Glutamatergic neuron (in vitro differentiated cells): ENCODE data around the gene IPO9. TPM values are rescaled to one million over a fixed set of nuclear protein-coding genes. Genes with fewer than 3 reads are reported as not detected.

Experiments
- DNase-seq: peaks from one replicate; pipeline ENCODE4 v3.0.0; 2022
- H3K27ac Mint-ChIP-seq: one replicate; pipeline ENCODE4 v1.8.0; 2020; ENCODE audit warnings: mild to moderate bottlenecking, mixed read lengths, inconsistent platforms; ENCODE audit not compliant: unreplicated experiment
- H3K27me3 Mint-ChIP-seq: one replicate; pipeline ENCODE4 v1.8.0; 2020; ENCODE audit warnings: mild to moderate bottlenecking, moderate library complexity, mixed read lengths, inconsistent platforms; ENCODE audit not compliant: unreplicated experiment
- H3K36me3 Mint-ChIP-seq: one replicate; pipeline ENCODE4 v1.8.0; 2020; ENCODE audit warnings: mild to moderate bottlenecking, mixed read lengths, inconsistent platforms; ENCODE audit not compliant: unreplicated experiment
- H3K4me1 Mint-ChIP-seq: one replicate; pipeline ENCODE4 v1.8.0; 2020; ENCODE audit warnings: mild to moderate bottlenecking, low read depth, mixed read lengths, inconsistent platforms; ENCODE audit not compliant: unreplicated experiment
- H3K4me3 Mint-ChIP-seq: one replicate; pipeline ENCODE4 v1.8.0; 2020; ENCODE audit warnings: mild to moderate bottlenecking, mixed read lengths, inconsistent platforms; ENCODE audit not compliant: unreplicated experiment
- H3K9me3 Mint-ChIP-seq: one replicate; pipeline ENCODE4 v1.8.0; 2020; ENCODE audit warnings: mild to moderate bottlenecking, moderate library complexity, mixed read lengths, inconsistent platforms; ENCODE audit not compliant: unreplicated experiment
- total RNA-seq: library from RNA; stranded (reverse); fragmentation: NEBNext Ultra II Directional; extraction: Animal tissue kit (Norgen Biotek cat#: 25700); gene quantifications from one replicate; pipeline ENCODE4 v1.2.1, GENCODE V29; 2021; ENCODE audit not compliant: unreplicated experiment
- TF ChIP-seq, protein P1 (sequence below): fragments of 200-600 bp; sonication (generic); IDR thresholded peaks from one replicate; pipeline ENCODE4 v1.5.0; 2021; ENCODE audit not compliant: partially characterized antibody, unreplicated experiment

The IPO9 gene
- total RNA-seq, 1 donor from 2014 or later: 97.8 TPM

DNA sequence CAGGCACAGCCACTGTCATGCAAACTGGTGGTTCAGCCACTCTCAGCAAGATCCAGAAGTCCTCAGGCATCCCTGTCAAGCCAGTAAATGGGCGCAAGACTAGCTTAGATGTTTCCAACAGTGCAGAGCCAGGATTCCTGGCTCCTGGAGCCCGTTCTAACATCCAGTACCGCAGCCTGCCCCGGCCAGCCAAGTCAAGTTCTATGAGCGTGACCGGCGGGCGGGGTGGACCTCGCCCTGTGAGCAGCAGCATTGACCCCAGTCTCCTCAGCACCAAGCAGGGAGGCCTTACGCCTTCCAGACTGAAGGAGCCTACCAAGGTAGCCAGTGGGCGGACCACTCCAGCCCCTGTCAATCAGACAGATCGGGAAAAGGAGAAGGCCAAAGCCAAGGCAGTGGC is 46.6 kb upstream of the IPO9 start:
- H3K27me3 Mint-ChIP-seq: peaks cover 6% of the 10 kb centered on the region
- no peak overlapping the region for H3K27ac Mint-ChIP-seq
- TF ChIP-seq, protein P1, sequence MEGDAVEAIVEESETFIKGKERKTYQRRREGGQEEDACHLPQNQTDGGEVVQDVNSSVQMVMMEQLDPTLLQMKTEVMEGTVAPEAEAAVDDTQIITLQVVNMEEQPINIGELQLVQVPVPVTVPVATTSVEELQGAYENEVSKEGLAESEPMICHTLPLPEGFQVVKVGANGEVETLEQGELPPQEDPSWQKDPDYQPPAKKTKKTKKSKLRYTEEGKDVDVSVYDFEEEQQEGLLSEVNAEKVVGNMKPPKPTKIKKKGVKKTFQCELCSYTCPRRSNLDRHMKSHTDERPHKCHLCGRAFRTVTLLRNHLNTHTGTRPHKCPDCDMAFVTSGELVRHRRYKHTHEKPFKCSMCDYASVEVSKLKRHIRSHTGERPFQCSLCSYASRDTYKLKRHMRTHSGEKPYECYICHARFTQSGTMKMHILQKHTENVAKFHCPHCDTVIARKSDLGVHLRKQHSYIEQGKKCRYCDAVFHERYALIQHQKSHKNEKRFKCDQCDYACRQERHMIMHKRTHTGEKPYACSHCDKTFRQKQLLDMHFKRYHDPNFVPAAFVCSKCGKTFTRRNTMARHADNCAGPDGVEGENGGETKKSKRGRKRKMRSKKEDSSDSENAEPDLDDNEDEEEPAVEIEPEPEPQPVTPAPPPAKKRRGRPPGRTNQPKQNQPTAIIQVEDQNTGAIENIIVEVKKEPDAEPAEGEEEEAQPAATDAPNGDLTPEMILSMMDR: no peak
- peaks cover 19% of the 10 kb centered on the region for H3K36me3 Mint-ChIP-seq
- no peaks in the 10 kb centered on the region for H3K4me1 Mint-ChIP-seq
- H3K4me3 Mint-ChIP-seq: no peak overlapping the region
- no peak for DNase-seq
- peaks cover 10% of the 10 kb centered on the region for H3K9me3 Mint-ChIP-seq

DNA sequence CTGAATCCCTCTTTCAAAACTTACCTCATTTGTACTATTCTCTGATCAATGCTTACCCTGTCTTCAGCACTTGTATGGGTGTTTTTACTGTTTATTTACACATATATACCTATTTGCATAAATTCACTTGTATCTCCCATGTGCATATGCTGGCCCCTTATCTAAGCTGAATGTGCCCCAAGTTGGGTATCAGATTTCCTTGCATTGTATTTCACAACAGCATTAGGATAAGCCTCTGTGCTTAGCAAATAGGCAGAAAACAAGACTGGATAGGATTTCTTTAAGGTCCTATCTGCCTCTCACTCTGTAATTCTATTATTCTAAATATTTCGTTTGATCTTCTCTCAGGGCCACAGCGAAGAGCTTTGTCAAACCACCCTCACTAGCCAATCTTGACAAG is 45.9 kb upstream of the IPO9 start:
- Mint-ChIP-seq H3K36me3 (peaks cover 19% of the 10 kb centered on the region), H3K27me3 (peaks cover 6% of the 10 kb centered on the region), H3K4me1 (no peaks in the 10 kb centered on the region), H3K9me3 (peaks cover 11% of the 10 kb centered on the region), H3K27ac (no peak overlapping the region), H3K4me3 (no peak overlapping the region)
- TF ChIP-seq, protein P1: no peak
- DNase-seq: no peak

GRCh38 chr1:201783572-201783971 is 45.4 kb upstream of the IPO9 start:
- peaks cover 19% of the 10 kb centered on the region for H3K36me3 Mint-ChIP-seq
- H3K4me1 Mint-ChIP-seq: no peaks in the 10 kb centered on the region
- no peak overlapping the region for H3K4me3 Mint-ChIP-seq
- H3K27ac Mint-ChIP-seq: no peak overlapping the region
- TF ChIP-seq, protein P1: no peak
- peaks cover 6% of the 10 kb centered on the region for H3K27me3 Mint-ChIP-seq
- DNase-seq: no peak
- peaks cover 11% of the 10 kb centered on the region for H3K9me3 Mint-ChIP-seq

DNA sequence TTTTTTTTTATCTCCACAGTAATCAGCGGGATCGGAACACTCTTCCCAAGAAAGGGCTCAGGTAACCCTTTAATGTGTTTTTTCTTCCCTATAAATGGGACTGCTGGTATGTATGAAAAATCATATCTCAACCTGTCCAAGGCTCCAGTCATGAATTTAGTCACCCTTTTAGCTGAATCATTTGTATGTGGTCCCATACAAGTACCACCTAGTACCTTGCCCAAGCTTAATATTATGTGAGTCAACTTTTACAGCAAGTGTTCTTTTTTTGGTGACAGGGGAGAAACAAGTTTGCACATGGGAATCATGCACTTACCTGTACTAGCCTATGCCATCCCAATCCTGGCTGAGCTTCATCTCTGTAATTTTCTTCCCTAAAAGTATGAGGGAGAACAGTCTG is 43.7 kb upstream of the IPO9 start:
- Mint-ChIP-seq H3K27me3 (peaks cover 8% of the 10 kb centered on the region), H3K36me3 (peaks cover 28% of the 10 kb centered on the region), H3K4me1 (no peaks in the 10 kb centered on the region), H3K27ac (no peak overlapping the region), H3K9me3 (peaks cover 13% of the 10 kb centered on the region), H3K4me3 (no peak overlapping the region)
- DNase-seq: no peak
- TF ChIP-seq, protein P1: no peak

DNA sequence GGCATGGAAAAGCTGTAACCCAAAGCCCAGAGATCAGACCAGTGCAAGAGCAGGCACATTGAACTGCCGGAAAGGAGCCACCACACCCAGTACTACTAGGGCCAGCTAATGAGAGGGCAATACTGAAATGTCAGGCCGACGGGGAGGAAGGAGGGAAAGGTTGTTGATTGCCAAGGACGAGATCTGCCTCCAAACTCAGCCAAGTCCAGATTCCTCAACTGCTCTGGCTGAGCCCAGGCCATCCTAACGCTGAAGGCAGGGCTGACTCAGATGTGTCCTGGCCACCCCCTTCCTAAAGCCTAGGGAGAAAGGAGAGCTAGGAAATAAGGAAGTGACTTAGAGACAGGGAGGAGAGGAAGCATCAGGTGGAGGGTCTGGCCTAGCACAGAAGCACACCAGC is 42.1 kb upstream of the IPO9 start:
- no peak overlapping the region for H3K27ac Mint-ChIP-seq
- no peak for DNase-seq
- H3K27me3 Mint-ChIP-seq: peaks cover 16% of the 10 kb centered on the region
- H3K9me3 Mint-ChIP-seq: peaks cover 18% of the 10 kb centered on the region
- peaks cover 10% of the 10 kb centered on the region for H3K4me1 Mint-ChIP-seq
- no peak overlapping the region for H3K4me3 Mint-ChIP-seq
- TF ChIP-seq, protein P1: no peak
- H3K36me3 Mint-ChIP-seq: peaks cover 17% of the 10 kb centered on the region
